BLaER1 (cell line): Measurements from ENCODE around the gene ENPP1.
"Not testable (repeated sequence)": the region's sequence is repeated elsewhere in the genome, so short reads cannot be mapped to it uniquely, and the experiment has no call there.

ENCODE experiments used
- H3K27ac ChIP-seq: shearing (Covaris generic); formaldehyde crosslinking; 2 replicates; pipeline ENCODE4 v1.8.1; 2022
- H3K27me3 ChIP-seq: shearing (Covaris generic); formaldehyde crosslinking; 2 replicates; pipeline ENCODE4 v1.8.1; 2022
- H3K36me3 ChIP-seq: shearing (Covaris generic); formaldehyde crosslinking; 2 replicates; pipeline ENCODE4 v1.8.1; 2022
- H3K4me1 ChIP-seq: shearing (Covaris generic); formaldehyde crosslinking; 2 replicates; pipeline ENCODE4 v1.8.1; 2022
- H3K4me2 ChIP-seq: shearing (Covaris generic); formaldehyde crosslinking; 2 replicates; pipeline ENCODE4 v1.8.1; 2022
- H3K4me3 ChIP-seq: shearing (Covaris generic); formaldehyde crosslinking; 2 replicates; pipeline ENCODE4 v1.8.1; 2022
- H3K9ac ChIP-seq: shearing (Covaris generic); formaldehyde crosslinking; 2 replicates; pipeline ENCODE4 v1.8.1; 2022
- H3K9me3 ChIP-seq: shearing (Covaris generic); formaldehyde crosslinking; 2 replicates; pipeline ENCODE4 v1.8.1; 2022
- H4K20me1 ChIP-seq: shearing (Covaris generic); formaldehyde crosslinking; 2 replicates; pipeline ENCODE4 v1.8.1; 2022
- Cebpa-rat ChIP-seq: shearing (Covaris generic); IDR thresholded peaks from 2 replicates; pipeline ENCODE4 v1.8.1; 2022

The ENPP1 gene

DNA sequence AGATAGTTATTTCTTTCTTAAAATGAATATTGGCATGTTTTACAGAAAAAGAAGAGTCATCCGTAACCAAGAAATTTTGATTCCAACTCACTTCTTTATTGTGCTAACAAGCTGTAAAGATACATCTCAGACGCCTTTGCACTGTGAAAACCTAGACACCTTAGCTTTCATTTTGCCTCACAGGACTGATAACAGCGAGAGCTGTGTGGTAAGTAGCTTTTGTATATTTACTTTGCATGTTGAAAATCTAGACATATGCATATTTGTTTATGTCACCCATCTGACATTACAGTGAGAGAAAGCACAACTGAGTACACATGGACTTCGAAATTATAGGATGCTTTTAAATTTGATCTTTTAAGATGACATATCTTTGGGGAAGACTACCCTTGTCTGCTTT lies 78.7 kb downstream of the ENPP1 start:
- H3K27ac ChIP-seq, result no peak overlapping the region
- H3K4me1 ChIP-seq, result no peaks in the 10 kb centered on the region
- H3K36me3 ChIP-seq, result no peaks in the 10 kb centered on the region
- no peaks in the 10 kb centered on the region for H4K20me1 ChIP-seq
- H3K9ac ChIP-seq, result no peak overlapping the region
- no peaks in the 10 kb centered on the region for H3K9me3 ChIP-seq
- no peak overlapping the region for H3K4me2 ChIP-seq
- no peaks in the 10 kb centered on the region for H3K27me3 ChIP-seq
- no peak for TF ChIP-seq Cebpa-rat
- no peak overlapping the region for H3K4me3 ChIP-seq

DNA sequence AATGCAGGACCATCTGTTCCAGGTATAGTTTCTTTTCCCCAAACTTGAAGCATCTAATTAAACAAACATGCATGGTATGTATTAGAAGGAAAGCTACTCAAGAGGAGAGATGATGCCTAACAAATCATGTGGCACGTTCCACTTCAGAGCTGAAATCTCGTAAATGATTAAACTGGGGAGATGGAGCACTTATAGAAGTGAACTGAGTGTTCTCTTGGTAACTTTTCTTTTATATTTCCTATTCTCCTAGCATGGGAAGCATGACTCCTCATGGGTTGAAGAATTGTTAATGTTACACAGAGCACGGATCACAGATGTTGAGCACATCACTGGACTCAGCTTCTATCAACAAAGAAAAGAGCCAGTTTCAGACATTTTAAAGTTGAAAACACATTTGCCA lies 82.3 kb downstream of the ENPP1 start:
- H3K9ac ChIP-seq, result no peak overlapping the region
- no peak overlapping the region for H3K27ac ChIP-seq
- TF ChIP-seq Cebpa-rat, result no peak
- H3K9me3 ChIP-seq, result no peaks in the 10 kb centered on the region
- no peak overlapping the region for H3K4me2 ChIP-seq
- no peaks in the 10 kb centered on the region for H4K20me1 ChIP-seq
- no peaks in the 10 kb centered on the region for H3K36me3 ChIP-seq
- H3K27me3 ChIP-seq, result no peaks in the 10 kb centered on the region
- no peak overlapping the region for H3K4me3 ChIP-seq
- H3K4me1 ChIP-seq, result peaks cover 4% of the 10 kb centered on the region; the same call in 1 of the 2 replicates

DNA sequence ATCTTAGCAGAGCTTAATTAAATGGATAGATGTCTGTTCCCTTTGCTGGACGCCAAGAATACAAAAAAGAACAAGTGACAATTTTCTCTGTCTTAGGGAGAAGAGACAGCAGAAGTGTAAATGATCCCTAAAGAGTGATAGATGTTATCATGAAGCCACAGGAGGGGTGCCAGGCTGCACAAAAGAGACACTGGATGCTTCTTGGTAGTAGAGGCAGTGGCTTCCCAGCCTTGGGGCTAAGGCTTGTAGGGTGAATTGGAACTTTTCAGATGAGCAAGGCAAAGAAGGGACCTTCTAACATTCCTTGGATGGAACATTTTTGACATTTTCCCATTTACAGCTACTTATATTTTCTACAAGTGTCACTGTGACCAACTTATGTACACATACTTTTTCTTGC lies 85.4 kb downstream of the ENPP1 start:
- Histone ChIP-seq H3K9me3 (peaks cover 14% of the 10 kb centered on the region), H3K27ac (no peak overlapping the region), H3K4me1 (peaks cover 6% of the 10 kb centered on the region; the same call in 1 of the 2 replicates), H3K4me3 (no peak overlapping the region), H3K4me2 (no peak overlapping the region), H3K36me3 (no peaks in the 10 kb centered on the region), H3K27me3 (no peaks in the 10 kb centered on the region), H4K20me1 (no peaks in the 10 kb centered on the region), H3K9ac (no peak overlapping the region)
- no peak for TF ChIP-seq Cebpa-rat

DNA sequence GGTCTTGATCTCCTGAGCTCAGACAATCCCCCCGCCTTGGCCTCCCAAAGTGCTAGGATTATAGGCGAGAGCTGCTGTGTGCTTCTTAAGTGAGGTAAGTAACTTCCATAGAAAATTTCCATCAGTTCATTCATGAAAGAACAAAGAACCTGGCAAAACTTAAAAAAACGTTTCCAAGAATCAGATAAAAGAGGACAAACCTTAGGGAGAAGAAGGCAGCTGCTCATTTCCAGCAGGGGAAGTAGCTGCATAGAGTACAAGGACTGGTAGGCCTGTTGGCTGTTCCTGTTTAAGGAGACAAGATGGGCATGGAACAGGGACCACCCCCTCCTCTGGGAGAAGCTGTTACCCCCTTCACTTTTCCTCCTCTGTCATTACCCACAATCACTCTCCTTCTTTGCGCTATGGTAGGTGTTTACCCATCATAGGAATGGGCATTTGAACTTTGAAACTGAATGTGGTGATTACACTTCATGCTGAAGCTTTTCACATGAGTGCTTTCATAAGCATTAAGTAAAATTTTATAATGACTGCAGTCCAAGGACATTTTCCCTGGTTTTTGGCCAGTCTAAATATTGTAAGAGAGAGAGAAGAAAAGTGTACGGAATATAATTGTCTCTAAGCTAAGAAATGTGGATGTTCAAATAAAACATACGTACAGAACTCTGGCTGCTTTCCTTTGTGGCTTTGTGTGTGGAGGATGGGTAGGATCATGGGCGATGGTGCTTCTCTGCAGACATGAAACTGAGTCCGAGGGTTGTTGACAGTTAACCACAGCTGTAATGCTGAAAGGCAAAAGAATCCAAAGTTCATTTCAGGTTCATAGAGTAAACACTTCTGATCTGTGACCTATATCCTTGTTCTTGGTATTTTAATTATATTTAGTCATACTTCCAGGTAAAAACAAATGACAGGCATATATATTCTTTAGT lies 86.9 kb downstream of the ENPP1 start:
- Histone ChIP-seq H3K27me3 (no peaks in the 10 kb centered on the region), H3K4me2 (no peak overlapping the region), H3K4me3 (no peak overlapping the region), H3K36me3 (no peaks in the 10 kb centered on the region), H3K9me3 (peaks cover 22% of the 10 kb centered on the region), H3K9ac (no peak overlapping the region), H4K20me1 (no peaks in the 10 kb centered on the region), H3K27ac (no peak overlapping the region), H3K4me1 (peaks cover 6% of the 10 kb centered on the region; the same call in 1 of the 2 replicates)
- no peak for TF ChIP-seq Cebpa-rat

DNA sequence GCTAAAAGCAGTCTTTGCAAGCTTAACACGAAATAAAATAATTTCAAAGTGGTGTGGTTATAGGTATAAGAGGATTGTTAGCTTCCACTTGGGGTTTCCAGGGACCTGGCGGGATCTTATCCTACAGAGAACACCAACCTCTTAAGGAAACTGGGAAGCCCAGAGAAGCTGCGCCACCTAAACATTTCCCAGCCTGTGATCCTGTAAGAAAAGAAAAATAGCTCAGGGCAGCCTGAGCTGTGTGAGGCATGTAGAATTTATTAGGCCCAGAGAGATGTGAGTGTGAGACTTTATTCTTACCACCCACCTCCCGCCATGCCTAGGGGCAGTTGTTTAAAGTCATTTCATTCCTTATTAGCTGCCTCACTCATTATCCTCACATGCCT lies 89.2 kb downstream of the ENPP1 start:
- Histone ChIP-seq H3K9ac (no peak overlapping the region), H3K27ac (no peak overlapping the region), H3K36me3 (no peaks in the 10 kb centered on the region), H3K4me1 (peaks cover 6% of the 10 kb centered on the region; the same call in 1 of the 2 replicates), H3K4me2 (no peak overlapping the region), H3K4me3 (no peak overlapping the region), H3K9me3 (peaks cover 22% of the 10 kb centered on the region), H4K20me1 (no peaks in the 10 kb centered on the region), H3K27me3 (no peaks in the 10 kb centered on the region)
- TF ChIP-seq Cebpa-rat, result no peak

DNA sequence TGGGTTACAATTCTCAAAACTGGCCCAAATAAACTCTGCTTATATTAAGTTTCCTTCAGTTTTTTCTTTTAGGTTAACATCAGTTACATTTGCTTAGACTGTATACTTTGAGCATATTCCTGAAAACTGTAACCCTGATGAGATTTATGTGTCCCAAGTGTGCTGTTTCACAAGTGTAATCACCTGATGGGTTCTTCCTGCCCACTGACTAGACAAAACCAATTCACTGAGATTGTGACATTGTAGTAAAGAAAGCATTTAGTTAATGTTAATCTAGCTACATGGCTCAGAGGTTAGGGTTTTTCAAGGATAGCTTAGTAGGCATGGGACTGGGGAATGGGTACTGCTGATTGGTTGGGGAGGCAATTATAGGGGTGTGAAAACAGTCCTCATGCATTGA lies 89.8 kb downstream of the ENPP1 start:
- Histone ChIP-seq H3K9me3 (peaks cover 22% of the 10 kb centered on the region), H3K9ac (no peak overlapping the region), H3K27me3 (no peaks in the 10 kb centered on the region), H3K4me2 (no peak overlapping the region), H4K20me1 (no peaks in the 10 kb centered on the region), H3K4me1 (peaks cover 6% of the 10 kb centered on the region; the same call in 1 of the 2 replicates), H3K36me3 (no peaks in the 10 kb centered on the region), H3K27ac (no peak overlapping the region), H3K4me3 (no peak overlapping the region)
- no peak for TF ChIP-seq Cebpa-rat

DNA sequence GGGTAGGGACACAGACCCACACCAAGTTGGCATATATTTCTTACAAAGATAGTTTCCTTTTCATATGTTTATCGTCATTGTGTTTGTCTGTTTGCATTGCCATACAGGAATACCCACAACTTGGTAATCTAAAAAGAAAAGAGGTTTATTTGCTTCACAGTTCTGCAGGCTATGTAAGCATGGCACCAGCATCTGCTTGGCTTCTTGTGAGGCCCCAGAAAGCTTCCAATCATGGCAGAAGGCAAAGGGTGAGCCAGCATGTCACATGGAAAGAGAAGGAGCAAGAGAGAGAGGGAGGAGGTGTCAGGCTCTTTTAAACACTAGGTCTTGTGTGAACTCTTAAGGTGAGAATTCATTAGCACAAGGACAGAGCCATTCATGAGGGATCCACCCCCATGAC lies 90.9 kb downstream of the ENPP1 start:
- H3K36me3 ChIP-seq, result no peaks in the 10 kb centered on the region
- no peak overlapping the region for H3K4me2 ChIP-seq
- no peak for TF ChIP-seq Cebpa-rat
- no peaks in the 10 kb centered on the region for H4K20me1 ChIP-seq
- H3K4me3 ChIP-seq, result no peak overlapping the region
- H3K9me3 ChIP-seq, result peaks cover 22% of the 10 kb centered on the region
- no peaks in the 10 kb centered on the region for H3K27me3 ChIP-seq
- no peak overlapping the region for H3K27ac ChIP-seq
- no peak overlapping the region for H3K9ac ChIP-seq
- H3K4me1 ChIP-seq, result peaks cover 6% of the 10 kb centered on the region; the same call in 1 of the 2 replicates

DNA sequence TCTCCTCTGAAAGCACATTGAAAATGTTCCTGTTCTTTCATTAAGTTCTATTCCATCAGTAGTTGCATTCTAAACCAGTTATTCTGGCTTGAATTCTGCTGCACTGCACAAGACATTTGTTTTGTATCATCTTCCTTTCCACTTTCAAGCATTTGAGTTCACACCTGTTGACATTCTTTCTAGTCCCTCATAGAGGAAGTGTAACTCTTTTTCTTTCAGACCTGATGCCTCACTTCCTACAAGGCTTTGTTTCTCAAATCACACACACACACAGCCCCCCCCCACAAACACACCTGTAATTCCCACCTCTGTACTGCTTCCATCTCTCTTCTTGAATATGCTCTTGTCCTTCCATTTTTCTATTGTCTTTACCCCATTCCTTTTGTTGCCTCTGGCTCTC lies 92.4 kb downstream of the ENPP1 start:
- no peak for TF ChIP-seq Cebpa-rat
- peaks cover under 1% of the 10 kb centered on the region; the same call in 1 of the 2 replicates for H3K4me1 ChIP-seq
- H3K9ac ChIP-seq, result no peak overlapping the region
- H3K4me2 ChIP-seq, result no peak overlapping the region
- H3K4me3 ChIP-seq, result no peak overlapping the region
- H3K9me3 ChIP-seq, result peaks cover 22% of the 10 kb centered on the region
- no peaks in the 10 kb centered on the region for H3K27me3 ChIP-seq
- no peaks in the 10 kb centered on the region for H3K36me3 ChIP-seq
- H4K20me1 ChIP-seq, result no peaks in the 10 kb centered on the region
- H3K27ac ChIP-seq, result no peak overlapping the region

DNA sequence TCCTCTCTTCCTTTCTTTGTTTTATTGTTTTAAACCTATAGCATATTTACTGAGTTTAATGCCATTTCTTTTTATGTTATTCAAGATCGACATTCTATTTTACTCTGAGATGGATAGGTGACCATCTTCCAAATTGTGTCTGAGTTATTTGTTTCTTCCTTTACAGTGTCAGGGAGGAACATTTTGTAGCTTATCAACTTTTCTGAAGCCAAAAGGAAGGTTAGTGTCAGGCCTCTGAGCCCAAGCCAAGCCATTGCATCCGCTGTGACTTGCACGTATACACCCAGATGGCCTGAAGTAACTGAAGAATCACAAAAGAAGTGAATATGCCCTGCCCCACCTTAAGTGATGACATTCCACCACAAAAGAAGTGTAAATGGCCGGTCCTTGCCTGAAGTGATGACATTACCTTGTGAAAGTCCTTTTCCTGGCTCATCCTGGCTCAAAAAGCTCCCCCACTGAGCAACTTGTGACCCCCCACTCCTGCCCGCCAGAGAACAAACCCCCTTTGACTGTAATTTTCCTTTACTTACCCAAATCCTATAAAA lies 93.6 kb downstream of the ENPP1 start:
- not testable (repeated sequence) for H3K4me2 ChIP-seq, H3K4me1 ChIP-seq, H3K4me3 ChIP-seq, H3K36me3 ChIP-seq, H3K9ac ChIP-seq, H3K27me3 ChIP-seq, H3K27ac ChIP-seq, H4K20me1 ChIP-seq
- H3K9me3 ChIP-seq, result peaks cover 22% of the 10 kb centered on the region

DNA sequence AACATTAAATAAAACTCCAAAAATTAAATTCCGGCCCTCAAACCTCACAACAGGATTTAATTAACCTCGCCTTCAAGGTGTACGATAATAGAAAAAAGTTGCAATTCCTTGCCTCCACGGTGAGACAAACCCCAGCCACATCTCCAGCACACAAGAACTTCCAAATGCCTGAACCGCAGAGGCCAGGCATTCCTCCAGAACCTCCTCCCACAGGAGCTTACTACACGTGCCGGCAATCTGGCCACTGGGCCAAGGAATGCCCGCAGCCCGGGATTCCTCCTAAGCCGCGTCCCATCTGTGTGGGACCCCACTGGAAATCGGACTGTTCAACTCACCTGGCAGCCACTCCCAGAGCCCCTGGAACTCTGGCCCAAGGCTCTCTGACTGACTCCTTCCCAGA lies 95.9 kb downstream of the ENPP1 start:
- not testable (repeated sequence) for H3K4me2 ChIP-seq, H4K20me1 ChIP-seq, H3K27ac ChIP-seq, H3K9me3 ChIP-seq, H3K4me1 ChIP-seq, H3K36me3 ChIP-seq, H3K9ac ChIP-seq, H3K4me3 ChIP-seq
- H3K27me3 ChIP-seq, result peaks cover 15% of the 10 kb centered on the region

DNA sequence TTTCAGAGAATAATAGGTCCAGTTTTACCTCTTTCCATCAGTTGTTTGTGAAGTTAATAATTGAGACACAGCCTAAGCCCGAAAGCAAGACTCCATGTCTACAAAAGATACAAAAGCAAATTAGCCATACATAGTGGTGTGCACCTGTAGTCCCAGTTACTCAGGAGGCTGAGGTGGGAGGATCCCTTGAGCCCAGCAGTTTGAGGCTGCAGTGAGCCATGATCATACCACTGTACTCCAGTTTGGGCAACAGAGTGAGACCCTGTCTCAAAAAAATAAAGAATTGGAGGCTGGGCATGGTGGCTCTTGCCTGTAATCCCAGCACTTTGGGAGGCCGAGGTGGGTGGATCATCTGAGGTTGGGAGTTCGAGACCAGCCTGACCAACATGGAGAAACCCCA lies 101.0 kb downstream of the ENPP1 start:
- H3K27me3 ChIP-seq, result peaks cover 31% of the 10 kb centered on the region

More for the DNA sequence above, 101.0 kb downstream of the ENPP1 start:
- not testable (repeated sequence) for H3K27ac ChIP-seq, H3K9me3 ChIP-seq, H3K4me2 ChIP-seq, H3K4me3 ChIP-seq, H3K36me3 ChIP-seq, H3K9ac ChIP-seq, H3K4me1 ChIP-seq, H4K20me1 ChIP-seq
